HG03469 (cell line): ENCODE data around the gene SUV39H2.
A peak's percentile ranks its signal among the peaks of the same experiment; 100 is the strongest.
"Not testable (repeated sequence)": the region's sequence is repeated elsewhere in the genome, so short reads cannot be mapped to it uniquely, and the experiment has no call there.

ENCODE experiments used
- ATAC-seq: cut with Tn5 transposase; IDR thresholded peaks from one replicate; pipeline ENCODE4 v1.9.1; 2021; ENCODE audit warnings: mild to moderate bottlenecking, moderate library complexity, moderate number of reproducible peaks; ENCODE audit not compliant: unreplicated experiment

SUV39H2 gene

GRCh38 chr10:14878266-14879123 lies at the start of gene SUV39H2:
Gene SUV39H2 (plus strand): TSS chr10:14878866. CDS start chr10:14878889, 23 bp downstream.
- peak; percentile 78 for ATAC-seq

- ATAC-seq, result no peak
Measured at GRCh38 chr10:14833106-14833505, 45.6 kb upstream of the SUV39H2 start.

GRCh38 chr10:14836208-14836607 lies 42.5 kb upstream of the SUV39H2 start:
- ATAC-seq, result no peak

GRCh38 chr10:14837003-14837756 lies 41.5 kb upstream of the SUV39H2 start:
- ATAC-seq, result no peak

- peak; percentile 84 for ATAC-seq
Measured at GRCh38 chr10:14837757-14838581, 40.7 kb upstream of the SUV39H2 start, which contains the start of the genes CDNF, HSPA14 and MSANTD7. Gene CDNF (minus strand): TSS chr10:14838037. CDS start chr10:14837946, 91 bp downstream. Gene HSPA14 (plus strand): TSS chr10:14838306. CDS start chr10:14838403, 97 bp downstream. Gene MSANTD7 (plus strand): TSS chr10:14838306. CDS start chr10:14842285, 3,979 bp downstream.

- ATAC-seq, result no peak
Measured at GRCh38 chr10:14838582-14839304, 39.9 kb upstream of the SUV39H2 start.

GRCh38 chr10:14839305-14839695 lies 39.4 kb upstream of the SUV39H2 start:
- ATAC-seq, result no peak

- ATAC-seq, result no peak
Measured at GRCh38 chr10:14840178-14840577, 38.5 kb upstream of the SUV39H2 start.

- ATAC-seq, result no peak
Measured at GRCh38 chr10:14843327-14843988, 35.2 kb upstream of the SUV39H2 start.

GRCh38 chr10:14844948-14845347 lies 33.7 kb upstream of the SUV39H2 start:
- ATAC-seq, result no peak

GRCh38 chr10:14852236-14852635 lies 26.4 kb upstream of the SUV39H2 start:
- ATAC-seq, result no peak

- ATAC-seq, result no peak
Measured at GRCh38 chr10:14855453-14855852, 23.2 kb upstream of the SUV39H2 start.

- ATAC-seq, result no peak
Measured at GRCh38 chr10:14858338-14858960, 20.2 kb upstream of the SUV39H2 start.

- no peak for ATAC-seq
Measured at GRCh38 chr10:14859043-14859442, 19.6 kb upstream of the SUV39H2 start.

GRCh38 chr10:14859775-14860174 lies 18.9 kb upstream of the SUV39H2 start:
- no peak for ATAC-seq

- ATAC-seq, result no peak
Measured at GRCh38 chr10:14860791-14861190, 17.9 kb upstream of the SUV39H2 start.

GRCh38 chr10:14864466-14864865 lies 14.2 kb upstream of the SUV39H2 start:
- ATAC-seq, result not testable (repeated sequence)

- not testable (repeated sequence) for ATAC-seq
Measured at GRCh38 chr10:14864871-14865270, 13.8 kb upstream of the SUV39H2 start.
